Chondrocyte (in vitro differentiated cells): Measurements from ENCODE around the gene LYPD5. TPM values are rescaled to one million over a fixed set of nuclear protein-coding genes. Genes with fewer than 3 reads are reported as not detected.

Experiments used
- DNase-seq: peaks from one replicate; pipeline ENCODE4 v3.0.0; 2021; ENCODE audit warnings: mixed read lengths, low spot score
- H3K27ac Mint-ChIP-seq: one replicate; pipeline ENCODE4 v1.8.0; 2021; ENCODE audit warnings: mild to moderate bottlenecking, moderate library complexity, mixed read lengths; ENCODE audit not compliant: unreplicated experiment
- H3K27me3 Mint-ChIP-seq: 2 replicates; pipeline ENCODE4 v1.8.0; 2021; ENCODE audit warnings: low read depth, mixed read lengths
- H3K36me3 Mint-ChIP-seq: 2 replicates; pipeline ENCODE4 v1.8.0; 2021; ENCODE audit warnings: low read depth, mixed read lengths
- H3K4me1 Mint-ChIP-seq: 2 replicates; pipeline ENCODE4 v1.8.0; 2021; ENCODE audit warnings: low read depth, mild to moderate bottlenecking, mixed read lengths
- H3K4me3 Mint-ChIP-seq: one replicate; pipeline ENCODE4 v1.8.0; 2021; ENCODE audit warnings: mild to moderate bottlenecking, moderate library complexity, mixed read lengths; ENCODE audit not compliant: unreplicated experiment
- H3K9me3 Mint-ChIP-seq: 2 replicates; pipeline ENCODE4 v1.8.0; 2021; ENCODE audit warnings: low read depth, mixed read lengths
- CTCF ChIP-seq: fragments of 200-600 bp; sonication (generic); IDR thresholded peaks from 2 replicates; pipeline ENCODE4 v1.5.0; 2021; ENCODE audit warnings: antibody characterized with exemption, mild to moderate bottlenecking, moderate library complexity
- long read RNA-seq: library from polyadenylated mRNA; stranded (forward); transcript quantifications from one replicate; pipeline ENCODE4 v2.0.0, GENCODE V29; 2021
- total RNA-seq: library from RNA; stranded (reverse); gene quantifications from 3 replicates; pipeline ENCODE4 v1.2.1, GENCODE V29; 2021

LYPD5 gene
- total RNA-seq: not detected in 3 replicates
- long read RNA-seq: 0 reads

GRCh38 chr19:43802216-43802951 lies at the start of gene LYPD5:
Gene LYPD5, minus strand, starts transcription at chr19:43802447. Its CDS starts 67 bp downstream, at chr19:43802380.
- peak within 1 kb of the TSS; percentile 2 for H3K27ac Mint-ChIP-seq
- H3K9me3 Mint-ChIP-seq: no peaks in the 10 kb centered on the region
- peaks cover 29% of the 10 kb centered on the region for H3K27me3 Mint-ChIP-seq
- DNase-seq: no peak
- H3K36me3 Mint-ChIP-seq: no peaks in the 10 kb centered on the region
- TF ChIP-seq CTCF: no peak
- H3K4me3 Mint-ChIP-seq: no peak within 1 kb of the TSS
- peaks cover 9% of the 10 kb centered on the region for H3K4me1 Mint-ChIP-seq

GRCh38 chr19:43848821-43849220 lies 46.6 kb upstream of the LYPD5 start:
- Mint-ChIP-seq H3K9me3 (peaks cover 68% of the 10 kb centered on the region), H3K36me3 (peaks cover 72% of the 10 kb centered on the region), H3K4me1 (no peaks in the 10 kb centered on the region), H3K27ac (no peak overlapping the region), H3K4me3 (no peak overlapping the region), H3K27me3 (no peaks in the 10 kb centered on the region)
- TF ChIP-seq CTCF: no peak
- DNase-seq: no peak

- H3K4me3 Mint-ChIP-seq: no peak overlapping the region
- H3K36me3 Mint-ChIP-seq: peaks cover 75% of the 10 kb centered on the region
- DNase-seq: no peak
- no peak for TF ChIP-seq CTCF
- no peak overlapping the region for H3K27ac Mint-ChIP-seq
- H3K4me1 Mint-ChIP-seq: no peaks in the 10 kb centered on the region
- H3K9me3 Mint-ChIP-seq: peaks cover 70% of the 10 kb centered on the region
- no peaks in the 10 kb centered on the region for H3K27me3 Mint-ChIP-seq
These were observed 45.6 kb upstream of the LYPD5 start for GRCh38 chr19:43847884-43848283.

GRCh38 chr19:43847246-43847645 lies 45.0 kb upstream of the LYPD5 start:
- DNase-seq: no peak
- H3K4me1 Mint-ChIP-seq: no peaks in the 10 kb centered on the region
- H3K27me3 Mint-ChIP-seq: no peaks in the 10 kb centered on the region
- peaks cover 65% of the 10 kb centered on the region for H3K9me3 Mint-ChIP-seq
- no peak overlapping the region for H3K27ac Mint-ChIP-seq
- H3K36me3 Mint-ChIP-seq: peaks cover 73% of the 10 kb centered on the region
- TF ChIP-seq CTCF: no peak
- H3K4me3 Mint-ChIP-seq: no peak overlapping the region

- Mint-ChIP-seq H3K4me3 (no peak overlapping the region), H3K9me3 (peaks cover 65% of the 10 kb centered on the region), H3K36me3 (peaks cover 74% of the 10 kb centered on the region), H3K27ac (no peak overlapping the region), H3K4me1 (no peaks in the 10 kb centered on the region), H3K27me3 (no peaks in the 10 kb centered on the region)
- DNase-seq: no peak
- TF ChIP-seq CTCF: no peak
These were observed 39.8 kb upstream of the LYPD5 start for GRCh38 chr19:43842007-43842406.
